ENCODE data around the gene ENOX1.
A peak's percentile ranks its signal among the peaks of the same experiment; 100 is the strongest.

ENOX1 gene

GRCh38 chr13:43289470-43290255 is 497.1 kb downstream of the ENOX1 start:
- no peak for DNase-seq (ENCODE audit: low spot score)

- DNase-seq (ENCODE audit: low spot score): no peak
These were observed 500.0 kb downstream of the ENOX1 start for GRCh38 chr13:43286751-43287150.

- no peak for DNase-seq (ENCODE audit: low spot score)
These were observed 500.7 kb downstream of the ENOX1 start for GRCh38 chr13:43285933-43286597.

- DNase-seq (ENCODE audit: low spot score): no peak
These were observed 502.6 kb downstream of the ENOX1 start for GRCh38 chr13:43284162-43284561.

DNA sequence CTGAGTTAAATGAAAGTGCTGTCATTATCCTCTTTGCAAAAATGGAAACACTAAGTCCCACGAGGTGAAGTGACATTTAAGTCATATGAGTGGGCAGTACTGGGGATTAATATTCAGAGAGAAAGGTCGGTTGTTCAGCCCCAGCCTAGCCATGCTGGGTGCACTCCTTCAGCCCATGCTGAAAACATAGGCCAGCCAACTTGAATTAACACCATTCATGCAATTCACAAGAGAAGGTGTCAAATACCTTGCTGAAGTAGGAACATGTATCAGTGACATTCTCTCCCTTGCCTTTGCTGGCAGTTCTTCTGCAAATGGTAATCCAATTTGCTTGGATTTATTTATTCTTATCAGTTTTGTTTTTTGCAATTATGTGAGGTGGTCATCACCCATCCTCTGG is 507.1 kb downstream of the ENOX1 start:
- no peak for DNase-seq (ENCODE audit: low spot score)

- DNase-seq (ENCODE audit: low spot score): no peak
These were observed 508.6 kb downstream of the ENOX1 start for GRCh38 chr13:43278127-43278526.

GRCh38 chr13:43277142-43277541 is 509.6 kb downstream of the ENOX1 start:
- no peak for DNase-seq (ENCODE audit: low spot score)

DNA sequence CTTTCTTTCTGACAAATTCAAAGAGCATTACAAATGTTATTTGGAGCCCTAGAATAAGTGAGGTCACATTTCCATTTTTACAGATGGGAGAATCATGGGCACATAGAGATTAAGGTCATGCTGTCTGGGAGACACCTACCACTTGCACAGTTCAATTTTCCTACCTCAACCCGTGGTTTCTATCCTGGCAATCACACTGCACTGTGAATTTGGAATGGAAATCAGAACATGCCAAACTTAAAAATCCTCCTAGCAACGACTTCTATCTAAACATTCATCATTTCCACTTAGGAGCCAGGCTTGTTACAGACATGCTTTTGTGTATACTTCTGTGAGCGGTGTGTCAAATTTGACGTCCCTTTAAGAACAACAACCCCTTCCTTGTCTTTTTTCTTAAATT is 511.9 kb downstream of the ENOX1 start:
- no peak for DNase-seq (ENCODE audit: low spot score)

GRCh38 chr13:43273362-43273761 is 513.4 kb downstream of the ENOX1 start:
- DNase-seq (ENCODE audit: low spot score): no peak

DNA sequence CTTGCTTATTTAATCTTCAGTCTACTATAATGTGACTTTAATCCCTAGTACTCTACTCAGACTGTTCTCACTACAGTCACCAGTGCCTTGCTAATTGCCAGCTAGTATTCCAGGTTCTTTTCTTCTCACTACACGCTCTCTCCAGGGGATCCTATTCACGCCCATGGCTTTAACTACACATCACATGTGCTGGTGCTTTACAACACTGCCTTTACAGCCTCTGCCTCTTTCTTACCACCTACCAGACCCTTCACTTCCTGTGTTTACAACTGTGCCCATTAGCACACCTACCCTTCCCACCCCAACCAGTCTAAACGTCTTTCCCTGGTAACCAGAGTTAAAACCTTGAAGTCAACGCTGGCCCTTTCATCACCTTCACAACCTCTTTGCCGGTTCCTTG is 513.9 kb downstream of the ENOX1 start:
- no peak for DNase-seq (ENCODE audit: low spot score)

GRCh38 chr13:43271152-43271551 is 515.6 kb downstream of the ENOX1 start:
- DNase-seq (ENCODE audit: low spot score): no peak

GRCh38 chr13:43270130-43270830 is 516.5 kb downstream of the ENOX1 start:
- DNase-seq (ENCODE audit: low spot score): no peak

- no peak for DNase-seq (ENCODE audit: low spot score)
These were observed 517.7 kb downstream of the ENOX1 start for GRCh38 chr13:43269037-43269481.

GRCh38 chr13:43268632-43269031 is 518.1 kb downstream of the ENOX1 start:
- DNase-seq (ENCODE audit: low spot score): no peak

DNA sequence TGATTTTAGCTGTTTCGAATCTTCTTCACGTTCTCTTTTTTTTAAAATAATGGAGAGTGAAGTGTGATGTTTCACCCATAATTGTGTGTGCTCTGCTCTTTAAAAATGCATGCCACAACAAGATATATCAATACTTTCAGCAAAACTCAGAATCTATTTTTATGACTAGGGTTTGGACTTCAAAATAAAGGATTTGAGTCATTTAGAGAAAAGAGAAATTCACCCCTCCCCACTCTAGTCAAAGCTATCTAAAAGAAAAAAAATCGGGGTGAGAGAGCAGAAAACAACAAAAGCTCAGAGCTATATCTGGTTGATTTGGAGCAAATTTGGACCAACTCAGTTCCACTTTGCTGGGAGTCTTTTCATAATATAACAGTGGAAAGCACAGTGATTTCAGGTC is 518.9 kb downstream of the ENOX1 start:
- DNase-seq (ENCODE audit: low spot score): peak; percentile 3

- DNase-seq (ENCODE audit: low spot score): no peak
These were observed 519.7 kb downstream of the ENOX1 start for GRCh38 chr13:43266936-43267615.

DNA sequence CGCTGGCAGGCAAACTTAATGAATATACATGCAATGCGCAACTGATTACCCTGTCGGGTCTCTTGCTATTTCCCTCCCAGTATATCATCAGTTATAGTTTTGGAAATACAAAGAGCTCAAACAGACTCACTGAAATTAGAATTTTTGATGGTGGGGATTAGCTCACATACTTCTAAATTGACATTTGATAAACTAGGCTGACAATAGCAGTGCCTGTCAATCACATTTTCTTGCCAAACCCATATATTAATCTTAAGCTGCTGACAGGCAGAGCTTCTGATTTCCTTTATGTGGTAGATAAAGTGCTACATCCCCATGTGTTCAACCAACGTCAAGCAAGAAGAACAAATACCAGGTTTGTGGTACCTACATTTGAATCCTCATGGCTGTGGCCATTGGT is 521.7 kb downstream of the ENOX1 start:
- DNase-seq (ENCODE audit: low spot score): no peak

GRCh38 chr13:43264458-43264857 is 522.3 kb downstream of the ENOX1 start:
- DNase-seq (ENCODE audit: low spot score): no peak

- no peak for DNase-seq (ENCODE audit: low spot score)
These were observed 523.7 kb downstream of the ENOX1 start for GRCh38 chr13:43263047-43263446.

DNA sequence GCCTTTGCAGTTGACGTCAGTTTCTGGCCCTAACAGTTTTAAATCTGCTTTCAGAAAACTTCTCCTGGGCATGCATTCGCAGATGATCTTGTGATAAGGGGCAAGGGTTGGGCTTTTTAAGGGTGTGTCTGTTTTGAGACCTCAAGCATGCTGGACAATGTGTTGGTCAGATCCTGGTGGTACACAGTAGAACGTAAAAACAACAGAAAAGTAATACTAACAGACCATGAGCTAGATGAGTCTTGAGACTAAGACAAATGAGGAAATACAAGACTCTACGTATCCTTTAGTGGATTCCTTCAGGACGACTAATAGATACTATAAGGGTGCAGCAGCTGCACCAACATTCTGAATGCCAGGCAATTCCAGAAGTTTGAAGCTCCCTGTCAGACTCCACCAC is 525.8 kb downstream of the ENOX1 start:
- DNase-seq (ENCODE audit: low spot score): no peak

DNA sequence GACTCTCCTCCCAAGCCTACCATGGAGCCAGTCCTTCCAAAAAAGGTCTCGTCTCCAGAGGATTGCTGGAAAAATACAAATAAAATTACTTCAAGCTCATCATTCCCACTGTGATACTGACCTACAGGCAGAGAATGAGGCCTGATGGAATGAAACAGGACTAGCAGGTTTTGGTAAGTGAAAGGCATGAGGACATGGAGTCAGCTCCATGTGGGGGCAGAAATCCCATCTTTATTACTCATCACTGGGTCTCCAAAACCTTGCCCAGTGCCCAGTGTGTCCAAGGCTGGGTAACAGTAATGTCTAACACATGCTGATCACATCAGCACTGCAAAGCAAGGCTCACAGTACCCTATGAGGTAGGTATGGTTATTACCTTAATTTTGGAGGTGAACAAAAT is 528.0 kb downstream of the ENOX1 start:
- no peak for DNase-seq (ENCODE audit: low spot score)

- no peak for DNase-seq (ENCODE audit: low spot score)
These were observed 529.0 kb downstream of the ENOX1 start for GRCh38 chr13:43257765-43258164.
